Measurements from ENCODE around the gene CNTNAP2.

Gene CNTNAP2

GRCh38 chr7:146575903-146576302 is 459.3 kb downstream of the CNTNAP2 start:
- DNase-seq = no peak
- Histone ChIP-seq H3K36me3 (ENCODE audit: control insufficient read depth, insufficient read depth, low read length) (no peaks in the 10 kb centered on the region), H3K4me1 (ENCODE audit: control insufficient read depth, insufficient read depth, low read length, poor library complexity, severe bottlenecking) (no peaks in the 10 kb centered on the region), H3K9me3 (ENCODE audit: control insufficient read depth, low read length) (no peaks in the 10 kb centered on the region), H3K27me3 (replicated peaks; ENCODE audit: control insufficient read depth, insufficient read depth, low read length, poor library complexity, severe bottlenecking) (no peaks in the 10 kb centered on the region), H3K27ac (ENCODE audit: insufficient read depth, low read length, poor library complexity, severe bottlenecking) (no peak overlapping the region), H3K4me3 (ENCODE audit: insufficient read depth, low read depth, low read length, poor library complexity, severe bottlenecking) (no peak overlapping the region)

- Histone ChIP-seq H3K36me3 (ENCODE audit: control insufficient read depth, insufficient read depth, low read length) (no peaks in the 10 kb centered on the region), H3K4me3 (ENCODE audit: insufficient read depth, low read depth, low read length, poor library complexity, severe bottlenecking) (no peak overlapping the region), H3K4me1 (ENCODE audit: control insufficient read depth, insufficient read depth, low read length, poor library complexity, severe bottlenecking) (no peaks in the 10 kb centered on the region), H3K9me3 (ENCODE audit: control insufficient read depth, low read length) (no peaks in the 10 kb centered on the region), H3K27ac (ENCODE audit: insufficient read depth, low read length, poor library complexity, severe bottlenecking) (no peak overlapping the region), H3K27me3 (replicated peaks; ENCODE audit: control insufficient read depth, insufficient read depth, low read length, poor library complexity, severe bottlenecking) (no peaks in the 10 kb centered on the region)
- no peak for DNase-seq
Observed at GRCh38 chr7:146591976-146592375, 475.4 kb downstream of the CNTNAP2 start.

- Histone ChIP-seq H3K27me3 (replicated peaks; ENCODE audit: control insufficient read depth, insufficient read depth, low read length, poor library complexity, severe bottlenecking) (no peaks in the 10 kb centered on the region), H3K4me1 (ENCODE audit: control insufficient read depth, insufficient read depth, low read length, poor library complexity, severe bottlenecking) (no peaks in the 10 kb centered on the region), H3K36me3 (ENCODE audit: control insufficient read depth, insufficient read depth, low read length) (no peaks in the 10 kb centered on the region), H3K27ac (ENCODE audit: insufficient read depth, low read length, poor library complexity, severe bottlenecking) (no peak overlapping the region), H3K9me3 (ENCODE audit: control insufficient read depth, low read length) (no peaks in the 10 kb centered on the region), H3K4me3 (ENCODE audit: insufficient read depth, low read depth, low read length, poor library complexity, severe bottlenecking) (no peak overlapping the region)
- DNase-seq = no peak
Observed at GRCh38 chr7:146606628-146607027, 490.0 kb downstream of the CNTNAP2 start.

- Histone ChIP-seq H3K4me1 (ENCODE audit: control insufficient read depth, insufficient read depth, low read length, poor library complexity, severe bottlenecking) (no peaks in the 10 kb centered on the region), H3K27ac (ENCODE audit: insufficient read depth, low read length, poor library complexity, severe bottlenecking) (no peak overlapping the region), H3K9me3 (ENCODE audit: control insufficient read depth, low read length) (no peaks in the 10 kb centered on the region), H3K4me3 (ENCODE audit: insufficient read depth, low read depth, low read length, poor library complexity, severe bottlenecking) (no peak overlapping the region), H3K27me3 (replicated peaks; ENCODE audit: control insufficient read depth, insufficient read depth, low read length, poor library complexity, severe bottlenecking) (no peaks in the 10 kb centered on the region), H3K36me3 (ENCODE audit: control insufficient read depth, insufficient read depth, low read length) (no peaks in the 10 kb centered on the region)
- no peak for DNase-seq
Observed at GRCh38 chr7:146619641-146620040, 503.0 kb downstream of the CNTNAP2 start.

- no peaks in the 10 kb centered on the region for H3K9me3 ChIP-seq (ENCODE audit: control insufficient read depth, low read length)
- H3K4me3 ChIP-seq (ENCODE audit: insufficient read depth, low read depth, low read length, poor library complexity, severe bottlenecking) = no peak overlapping the region
- no peaks in the 10 kb centered on the region for H3K4me1 ChIP-seq (ENCODE audit: control insufficient read depth, insufficient read depth, low read length, poor library complexity, severe bottlenecking)
- H3K27ac ChIP-seq (ENCODE audit: insufficient read depth, low read length, poor library complexity, severe bottlenecking) = no peak overlapping the region
- no peak for DNase-seq
- no peaks in the 10 kb centered on the region for H3K36me3 ChIP-seq (ENCODE audit: control insufficient read depth, insufficient read depth, low read length)
- H3K27me3 ChIP-seq (replicated peaks; ENCODE audit: control insufficient read depth, insufficient read depth, low read length, poor library complexity, severe bottlenecking) = no peaks in the 10 kb centered on the region
Observed at GRCh38 chr7:146626912-146627311, 510.3 kb downstream of the CNTNAP2 start.

- no peak overlapping the region for H3K27ac ChIP-seq (ENCODE audit: insufficient read depth, low read length, poor library complexity, severe bottlenecking)
- DNase-seq = no peak
- H3K4me1 ChIP-seq (ENCODE audit: control insufficient read depth, insufficient read depth, low read length, poor library complexity, severe bottlenecking) = no peaks in the 10 kb centered on the region
- H3K27me3 ChIP-seq (replicated peaks; ENCODE audit: control insufficient read depth, insufficient read depth, low read length, poor library complexity, severe bottlenecking) = no peaks in the 10 kb centered on the region
- H3K9me3 ChIP-seq (ENCODE audit: control insufficient read depth, low read length) = no peaks in the 10 kb centered on the region
- H3K36me3 ChIP-seq (ENCODE audit: control insufficient read depth, insufficient read depth, low read length) = no peaks in the 10 kb centered on the region
- no peak overlapping the region for H3K4me3 ChIP-seq (ENCODE audit: insufficient read depth, low read depth, low read length, poor library complexity, severe bottlenecking)
Observed at GRCh38 chr7:146635205-146636032, 518.8 kb downstream of the CNTNAP2 start.

- Histone ChIP-seq H3K4me3 (ENCODE audit: insufficient read depth, low read depth, low read length, poor library complexity, severe bottlenecking) (no peak overlapping the region), H3K27me3 (replicated peaks; ENCODE audit: control insufficient read depth, insufficient read depth, low read length, poor library complexity, severe bottlenecking) (no peaks in the 10 kb centered on the region), H3K4me1 (ENCODE audit: control insufficient read depth, insufficient read depth, low read length, poor library complexity, severe bottlenecking) (no peaks in the 10 kb centered on the region), H3K9me3 (ENCODE audit: control insufficient read depth, low read length) (no peaks in the 10 kb centered on the region), H3K36me3 (ENCODE audit: control insufficient read depth, insufficient read depth, low read length) (no peaks in the 10 kb centered on the region), H3K27ac (ENCODE audit: insufficient read depth, low read length, poor library complexity, severe bottlenecking) (no peak overlapping the region)
- DNase-seq = no peak
Observed at GRCh38 chr7:146636033-146636356, 519.4 kb downstream of the CNTNAP2 start.

- H3K36me3 ChIP-seq (ENCODE audit: control insufficient read depth, insufficient read depth, low read length) = no peaks in the 10 kb centered on the region
- no peak overlapping the region for H3K4me3 ChIP-seq (ENCODE audit: insufficient read depth, low read depth, low read length, poor library complexity, severe bottlenecking)
- no peaks in the 10 kb centered on the region for H3K27me3 ChIP-seq (replicated peaks; ENCODE audit: control insufficient read depth, insufficient read depth, low read length, poor library complexity, severe bottlenecking)
- H3K4me1 ChIP-seq (ENCODE audit: control insufficient read depth, insufficient read depth, low read length, poor library complexity, severe bottlenecking) = no peaks in the 10 kb centered on the region
- H3K9me3 ChIP-seq (ENCODE audit: control insufficient read depth, low read length) = no peaks in the 10 kb centered on the region
- no peak for DNase-seq
- H3K27ac ChIP-seq (ENCODE audit: insufficient read depth, low read length, poor library complexity, severe bottlenecking) = no peak overlapping the region
Observed at GRCh38 chr7:146636581-146636980, 520.0 kb downstream of the CNTNAP2 start.

GRCh38 chr7:146639291-146639690 is 522.7 kb downstream of the CNTNAP2 start:
- H3K9me3 ChIP-seq (ENCODE audit: control insufficient read depth, low read length) = no peaks in the 10 kb centered on the region
- no peaks in the 10 kb centered on the region for H3K27me3 ChIP-seq (replicated peaks; ENCODE audit: control insufficient read depth, insufficient read depth, low read length, poor library complexity, severe bottlenecking)
- no peak overlapping the region for H3K4me3 ChIP-seq (ENCODE audit: insufficient read depth, low read depth, low read length, poor library complexity, severe bottlenecking)
- no peak for DNase-seq
- H3K4me1 ChIP-seq (ENCODE audit: control insufficient read depth, insufficient read depth, low read length, poor library complexity, severe bottlenecking) = no peaks in the 10 kb centered on the region
- H3K36me3 ChIP-seq (ENCODE audit: control insufficient read depth, insufficient read depth, low read length) = no peaks in the 10 kb centered on the region
- H3K27ac ChIP-seq (ENCODE audit: insufficient read depth, low read length, poor library complexity, severe bottlenecking) = no peak overlapping the region

GRCh38 chr7:146641491-146641890 is 524.9 kb downstream of the CNTNAP2 start:
- no peaks in the 10 kb centered on the region for H3K36me3 ChIP-seq (ENCODE audit: control insufficient read depth, insufficient read depth, low read length)

More at GRCh38 chr7:146641491-146641890, 524.9 kb downstream of the CNTNAP2 start:
- no peaks in the 10 kb centered on the region for H3K4me1 ChIP-seq (ENCODE audit: control insufficient read depth, insufficient read depth, low read length, poor library complexity, severe bottlenecking)
- H3K4me3 ChIP-seq (ENCODE audit: insufficient read depth, low read depth, low read length, poor library complexity, severe bottlenecking) = no peak overlapping the region
- no peaks in the 10 kb centered on the region for H3K27me3 ChIP-seq (replicated peaks; ENCODE audit: control insufficient read depth, insufficient read depth, low read length, poor library complexity, severe bottlenecking)
- H3K27ac ChIP-seq (ENCODE audit: insufficient read depth, low read length, poor library complexity, severe bottlenecking) = no peak overlapping the region
- no peaks in the 10 kb centered on the region for H3K9me3 ChIP-seq (ENCODE audit: control insufficient read depth, low read length)
- DNase-seq = no peak
